K562 (cell line): ENCODE results near the gene PMIS2. TPM values are rescaled to one million over a fixed set of nuclear protein-coding genes. Genes with fewer than 3 reads are reported as not detected.

Source experiments
- HDAC8 ChIP-seq: fragments of 450-650 bp; IDR thresholded peaks from 2 replicates; pipeline ENCODE4 v1.6.1; 2016; ENCODE audit warnings: mild to moderate bottlenecking, missing genetic modification characterization, moderate library complexity, missing compliant biosample characterization
- L3MBTL2 ChIP-seq: fragments of 450-650 bp; IDR thresholded peaks from 2 replicates; pipeline ENCODE4 v1.6.1; 2016; ENCODE audit warnings: mild to moderate bottlenecking, moderate library complexity
- LEF1 ChIP-seq: fragments of 450-650 bp; IDR thresholded peaks from 2 replicates; pipeline ENCODE4 v1.6.1; 2016; ENCODE audit warnings: mild to moderate bottlenecking
- MYC ChIP-seq, 2 experiments: fragments of 250-450 bp in 1 of 2; sonication (Bioruptor Pico) in 1 of 2; IDR thresholded peaks; 2 replicates each; pipeline versions ENCODE4 v1.5.1 to v1.6.1; 2012 to 2021; ENCODE audit warnings: low read depth in 2 of 2, borderline replicate concordance in 1 of 2, improper control_type of control experiment in 1 of 2, low read length in 1 of 2, mild to moderate bottlenecking in 1 of 2, moderate library complexity in 1 of 2
- RFX5 ChIP-seq: IDR thresholded peaks from 2 replicates; pipeline ENCODE4 v1.6.1; 2011; ENCODE audit warnings: low read depth, mild to moderate bottlenecking, improper control_type of control experiment, low read length
- TCF7 ChIP-seq: sonication (generic); IDR thresholded peaks from 2 replicates; pipeline ENCODE4 v1.6.1; 2016; ENCODE audit warnings: antibody characterized with exemption, borderline replicate concordance
- TFAP4 ChIP-seq: sonication (generic); formaldehyde crosslinking; IDR thresholded peaks from 2 replicates; pipeline ENCODE4 v1.8.0; 2022; ENCODE audit warnings: missing genetic modification reagents, mild to moderate bottlenecking, moderate library complexity, borderline replicate concordance
- UBTF ChIP-seq, 2 experiments: IDR thresholded peaks; 2 replicates each; pipeline ENCODE4 v1.6.1; 2012; ENCODE audit warnings: improper control_type of control experiment in 2 of 2, low read depth in 2 of 2, low read length in 2 of 2, borderline replicate concordance in 1 of 2
- ZNF263 ChIP-seq: sonication (generic); formaldehyde crosslinking; IDR thresholded peaks from 2 replicates; pipeline ENCODE4 v1.8.0; 2022; ENCODE audit warnings: mild to moderate bottlenecking, missing genetic modification reagents, borderline replicate concordance
- polyA plus RNA-seq, 8 experiments: library from polyadenylated mRNA; depleted of rRNA in 4 of 8; stranded (reverse) in 5 of 8; unstranded in 3 of 8; fragments of >200 nt; fragmentation: Nextera tagmentation in 2 of 8; fragmentation: Illumina TruSeq in 1 of 8; extraction: Ambion mirVana in 2 of 8; extraction: Trizol in 1 of 8; gene quantifications; 2 replicates each; pipeline versions ENCODE4 v1.2.1 to v1.2.3, GENCODE V29; 2011 to 2014; ENCODE audit warnings: inconsistent platforms in 1 of 8, missing spikeins in 1 of 8
- total RNA-seq, 7 experiments: library from RNA; depleted of rRNA in 6 of 7; stranded (reverse); fragments of >200 nt in 6 of 7; fragmentation: Illumina TruSeq in 2 of 7; extraction: Trizol in 2 of 7; gene quantifications; 2 replicates each; pipeline versions ENCODE4 v1.2.1 to v1.2.3, GENCODE V29; 2011 to 2021; ENCODE audit warnings: low replicate concordance in 1 of 7
- TF ChIP-seq, protein P1 (sequence below), 3 experiments: IDR thresholded peaks in 2 of 3; conservative IDR thresholded peaks in 1 of 3; 2 replicates each; pipeline ENCODE4 v1.5.1; 2011 to 2012; ENCODE audit warnings: low read length in 3 of 3, mild to moderate bottlenecking in 3 of 3, control low read depth in 2 of 3, improper control_type of control experiment in 1 of 3, inconsistent platforms in 1 of 3, low read depth in 1 of 3, mixed read lengths in 1 of 3, moderate library complexity in 1 of 3; ENCODE audit not compliant: insufficient read depth in 2 of 3

The PMIS2 gene
- total and polyA plus RNA-seq, 9 of the 15 experiments (the other 6 are each of a cell fraction or from before 2014, with no cell fraction given), result not detected

DNA sequence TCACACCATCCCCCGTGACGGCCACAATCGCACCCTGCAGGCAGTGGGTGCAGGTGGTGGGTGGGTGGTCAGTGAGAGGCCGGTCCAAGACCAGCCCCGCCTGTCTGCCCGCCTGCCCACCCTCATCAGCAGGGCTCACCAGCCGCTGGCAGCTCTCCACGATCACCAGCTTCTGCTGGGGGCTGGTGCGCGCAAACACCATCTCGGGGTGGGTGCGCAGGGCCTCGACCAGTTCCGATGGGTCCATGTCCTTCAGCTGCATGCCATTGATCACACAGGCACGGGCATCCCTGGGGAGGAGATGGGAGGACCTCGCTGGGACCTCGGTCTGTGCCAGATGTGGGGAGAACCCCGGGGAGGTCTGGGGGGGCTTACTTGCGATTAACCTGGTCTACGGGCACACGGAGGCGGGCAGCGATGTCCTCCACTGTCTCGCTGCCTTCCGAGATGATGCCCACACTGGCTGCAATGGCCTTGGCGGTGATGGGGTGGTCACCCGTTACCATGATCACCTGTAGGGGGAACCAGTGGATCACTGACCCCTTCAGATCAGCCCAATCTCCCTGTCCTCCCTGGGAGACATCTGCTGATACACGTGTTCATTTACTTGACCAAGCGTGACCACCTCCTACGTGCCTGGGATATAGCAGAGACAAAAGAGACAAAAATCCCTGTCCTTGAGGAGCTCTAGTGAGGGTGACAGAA lies 30.5 kb upstream of the PMIS2 start (continued):
- TF ChIP-seq MYC (IDR thresholded peaks at IDR 0.05; ENCODE audit: low read depth, low read length) (peak; percentile 57; the same call in 1 of the 2 replicates), MYC (CRISPR knock-in tag; IDR thresholded peaks at IDR 0.05; ENCODE audit: borderline replicate concordance, low read depth) (no peak), HDAC8 (tag) (no peak), ZNF263 (CRISPR knock-in tag) (peak; percentile 83), TCF7 (no peak), L3MBTL2 (0 out of 2 replicates have a peak, but pooled peaks have one; percentile 40), TFAP4 (CRISPR knock-in tag) (0 out of 2 replicates have a peak, but pooled peaks have one; percentile 8), LEF1 (no peak), UBTF (IDR thresholded peaks at IDR 0.05; ENCODE audit: borderline replicate concordance in 1 of 2, low read depth in 2 of 2, low read length in 2 of 2) (no peak), RFX5 (no peak)
- TF ChIP-seq, protein P1, sequence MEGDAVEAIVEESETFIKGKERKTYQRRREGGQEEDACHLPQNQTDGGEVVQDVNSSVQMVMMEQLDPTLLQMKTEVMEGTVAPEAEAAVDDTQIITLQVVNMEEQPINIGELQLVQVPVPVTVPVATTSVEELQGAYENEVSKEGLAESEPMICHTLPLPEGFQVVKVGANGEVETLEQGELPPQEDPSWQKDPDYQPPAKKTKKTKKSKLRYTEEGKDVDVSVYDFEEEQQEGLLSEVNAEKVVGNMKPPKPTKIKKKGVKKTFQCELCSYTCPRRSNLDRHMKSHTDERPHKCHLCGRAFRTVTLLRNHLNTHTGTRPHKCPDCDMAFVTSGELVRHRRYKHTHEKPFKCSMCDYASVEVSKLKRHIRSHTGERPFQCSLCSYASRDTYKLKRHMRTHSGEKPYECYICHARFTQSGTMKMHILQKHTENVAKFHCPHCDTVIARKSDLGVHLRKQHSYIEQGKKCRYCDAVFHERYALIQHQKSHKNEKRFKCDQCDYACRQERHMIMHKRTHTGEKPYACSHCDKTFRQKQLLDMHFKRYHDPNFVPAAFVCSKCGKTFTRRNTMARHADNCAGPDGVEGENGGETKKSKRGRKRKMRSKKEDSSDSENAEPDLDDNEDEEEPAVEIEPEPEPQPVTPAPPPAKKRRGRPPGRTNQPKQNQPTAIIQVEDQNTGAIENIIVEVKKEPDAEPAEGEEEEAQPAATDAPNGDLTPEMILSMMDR (IDR thresholded peaks at IDR 0.05 in 2 of 3, conservative IDR thresholded peaks at IDR 0.05 in 1 of 3; ENCODE audit: insufficient read depth in 2 of 3, low read depth in 1 of 3, low read length in 3 of 3), result peak; percentile 59 to 65 (median 61); a peak in 5 of 6 replicates
